ENCODE measurements around the gene PCNX2.

PCNX2 gene

GRCh38 chr1:232954594-232955365 lies 340.7 kb downstream of the PCNX2 start:
- DNase-seq (ENCODE audit: low spot score) = no peak

GRCh38 chr1:232952514-232953499 lies 342.7 kb downstream of the PCNX2 start:
- DNase-seq (ENCODE audit: low spot score) = peak; percentile 28

GRCh38 chr1:232951605-232952004 lies 343.9 kb downstream of the PCNX2 start:
- no peak for DNase-seq (ENCODE audit: low spot score)

- peak; percentile 12 for DNase-seq (ENCODE audit: low spot score)
These were observed 344.3 kb downstream of the PCNX2 start for GRCh38 chr1:232951180-232951579.

GRCh38 chr1:232950197-232951176 lies 345.0 kb downstream of the PCNX2 start, which contains the start of gene NTPCR:
TSS of gene NTPCR (plus strand) at chr1:232950611. CDS start at chr1:232950711, 100 bp downstream.
- peak; percentile 93 for DNase-seq (ENCODE audit: low spot score)

- DNase-seq (ENCODE audit: low spot score) = no peak
These were observed 345.8 kb downstream of the PCNX2 start for GRCh38 chr1:232949636-232950196.

GRCh38 chr1:232944347-232944746 lies 351.2 kb downstream of the PCNX2 start:
- DNase-seq (ENCODE audit: low spot score) = no peak

GRCh38 chr1:232943679-232944252 lies 351.8 kb downstream of the PCNX2 start:
- no peak for DNase-seq (ENCODE audit: low spot score)

- DNase-seq (ENCODE audit: low spot score) = no peak
These were observed 352.9 kb downstream of the PCNX2 start for GRCh38 chr1:232942413-232943294.

- no peak for DNase-seq (ENCODE audit: low spot score)
These were observed 355.3 kb downstream of the PCNX2 start for GRCh38 chr1:232940262-232940661.

GRCh38 chr1:232939748-232940147 lies 355.8 kb downstream of the PCNX2 start:
- DNase-seq (ENCODE audit: low spot score) = no peak

GRCh38 chr1:232938926-232939325 lies 356.6 kb downstream of the PCNX2 start:
- no peak for DNase-seq (ENCODE audit: low spot score)

GRCh38 chr1:232937741-232938375 lies 357.7 kb downstream of the PCNX2 start:
- no peak for DNase-seq (ENCODE audit: low spot score)

GRCh38 chr1:232936941-232937340 lies 358.6 kb downstream of the PCNX2 start:
- DNase-seq (ENCODE audit: low spot score) = no peak

Data from hematopoietic multipotent progenitor cell treated with erythropoietin and hydrocortisone succinate and interleukin-3 and kit ligand, for 17 days (in vitro differentiated cells).